Measurements from ENCODE around the gene RAD51D.

The RAD51D gene

DNA sequence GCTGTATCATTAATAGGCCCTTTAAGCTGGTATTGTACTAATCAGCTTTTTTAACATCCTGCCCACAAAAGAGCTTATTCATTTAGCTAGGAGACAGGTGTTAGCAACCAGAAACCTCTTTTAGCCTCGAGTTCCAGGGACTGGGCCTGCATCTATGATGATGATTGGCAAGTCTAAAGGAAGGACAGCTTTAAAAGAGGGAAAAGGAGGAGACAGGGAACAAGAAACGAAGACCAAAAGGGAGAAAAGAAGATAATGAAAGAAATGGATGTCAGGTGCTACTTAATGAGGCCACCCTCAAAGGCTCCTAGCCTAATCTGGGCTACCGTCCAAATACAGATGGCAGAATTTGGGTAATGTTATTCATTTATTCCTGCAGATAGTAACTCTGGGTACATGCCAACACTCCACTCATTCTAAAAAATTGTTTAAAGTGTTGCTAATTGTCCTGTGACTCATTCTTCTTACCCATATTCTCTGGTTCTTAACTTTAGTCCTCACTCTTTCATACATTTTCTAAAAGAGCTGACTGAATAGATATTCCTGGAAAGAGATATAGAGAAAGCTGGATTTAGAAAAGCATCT, 37.5 kb downstream of the RAD51D start:
- Histone ChIP-seq H3K4me3 (ENCODE audit: low read depth, low read length) (no peak overlapping the region), H3K27ac (no peak overlapping the region), H3K36me3 (replicated peaks) (no peaks in the 10 kb centered on the region), H3K27me3 (replicated peaks) (no peaks in the 10 kb centered on the region)
- peak; percentile 43 for DNase-seq
- in situ Hi-C loops (cut with HindIII; ENCODE audit: low pct_ligation_motif_present, low sequenced_read_pairs) = no loop called here
- TF ChIP-seq, protein P1, sequence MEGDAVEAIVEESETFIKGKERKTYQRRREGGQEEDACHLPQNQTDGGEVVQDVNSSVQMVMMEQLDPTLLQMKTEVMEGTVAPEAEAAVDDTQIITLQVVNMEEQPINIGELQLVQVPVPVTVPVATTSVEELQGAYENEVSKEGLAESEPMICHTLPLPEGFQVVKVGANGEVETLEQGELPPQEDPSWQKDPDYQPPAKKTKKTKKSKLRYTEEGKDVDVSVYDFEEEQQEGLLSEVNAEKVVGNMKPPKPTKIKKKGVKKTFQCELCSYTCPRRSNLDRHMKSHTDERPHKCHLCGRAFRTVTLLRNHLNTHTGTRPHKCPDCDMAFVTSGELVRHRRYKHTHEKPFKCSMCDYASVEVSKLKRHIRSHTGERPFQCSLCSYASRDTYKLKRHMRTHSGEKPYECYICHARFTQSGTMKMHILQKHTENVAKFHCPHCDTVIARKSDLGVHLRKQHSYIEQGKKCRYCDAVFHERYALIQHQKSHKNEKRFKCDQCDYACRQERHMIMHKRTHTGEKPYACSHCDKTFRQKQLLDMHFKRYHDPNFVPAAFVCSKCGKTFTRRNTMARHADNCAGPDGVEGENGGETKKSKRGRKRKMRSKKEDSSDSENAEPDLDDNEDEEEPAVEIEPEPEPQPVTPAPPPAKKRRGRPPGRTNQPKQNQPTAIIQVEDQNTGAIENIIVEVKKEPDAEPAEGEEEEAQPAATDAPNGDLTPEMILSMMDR (IDR thresholded peaks at IDR 0.05; ENCODE audit: low read depth, low read length, missing control alignments) = no peak

DNA sequence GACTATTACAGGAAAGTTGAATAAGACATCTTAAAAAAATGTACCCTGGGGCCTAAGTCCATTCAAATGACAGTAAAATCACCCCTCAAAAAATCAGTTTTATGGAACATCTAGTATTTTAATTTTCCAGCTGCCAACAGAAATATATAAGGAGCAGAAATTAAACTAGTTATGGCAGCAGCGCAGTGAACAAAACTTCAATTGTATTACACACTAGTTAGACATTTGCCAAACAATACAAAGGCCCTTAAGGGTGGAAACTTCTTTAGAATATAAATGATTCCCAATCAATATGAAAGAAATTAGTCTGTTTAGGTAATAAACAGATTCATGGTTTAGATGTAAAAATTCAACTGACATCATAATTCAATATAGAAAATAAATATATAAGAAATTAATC, 38.0 kb downstream of the RAD51D start:
- no peak for DNase-seq
- Histone ChIP-seq H3K4me3 (ENCODE audit: low read depth, low read length) (no peak overlapping the region), H3K27me3 (replicated peaks) (no peaks in the 10 kb centered on the region), H3K27ac (no peak overlapping the region), H3K36me3 (replicated peaks) (no peaks in the 10 kb centered on the region)
- TF ChIP-seq, protein P1 (IDR thresholded peaks at IDR 0.05; ENCODE audit: low read depth, low read length, missing control alignments) = no peak
- in situ Hi-C loops (cut with HindIII; ENCODE audit: low pct_ligation_motif_present, low sequenced_read_pairs) = no loop called here

DNA sequence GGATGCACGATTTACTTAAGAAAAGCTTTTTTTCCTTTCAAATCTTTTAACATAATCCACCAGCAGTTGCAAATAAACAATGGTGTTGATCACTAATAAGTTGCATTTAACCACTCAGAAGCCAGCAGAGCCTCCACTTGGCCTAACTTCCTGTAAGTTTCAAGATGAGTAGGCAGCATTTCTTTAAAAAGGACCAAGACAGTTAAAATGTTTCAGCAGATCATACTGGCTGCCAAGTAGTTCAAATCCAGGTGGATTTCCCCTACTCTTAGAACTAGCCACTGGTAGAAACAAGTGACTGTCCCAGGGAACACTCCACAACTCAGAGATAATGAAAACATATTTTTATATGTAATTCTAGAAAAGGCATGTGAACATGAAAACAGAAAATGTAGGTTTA, 39.1 kb downstream of the RAD51D start:
- Histone ChIP-seq H3K36me3 (replicated peaks) (no peaks in the 10 kb centered on the region), H3K27ac (no peak overlapping the region), H3K27me3 (replicated peaks) (no peaks in the 10 kb centered on the region), H3K4me3 (ENCODE audit: low read depth, low read length) (no peak overlapping the region)
- TF ChIP-seq, protein P1 (IDR thresholded peaks at IDR 0.05; ENCODE audit: low read depth, low read length, missing control alignments) = no peak
- no peak for DNase-seq
- in situ Hi-C loops (cut with HindIII; ENCODE audit: low pct_ligation_motif_present, low sequenced_read_pairs) = no loop called here

DNA sequence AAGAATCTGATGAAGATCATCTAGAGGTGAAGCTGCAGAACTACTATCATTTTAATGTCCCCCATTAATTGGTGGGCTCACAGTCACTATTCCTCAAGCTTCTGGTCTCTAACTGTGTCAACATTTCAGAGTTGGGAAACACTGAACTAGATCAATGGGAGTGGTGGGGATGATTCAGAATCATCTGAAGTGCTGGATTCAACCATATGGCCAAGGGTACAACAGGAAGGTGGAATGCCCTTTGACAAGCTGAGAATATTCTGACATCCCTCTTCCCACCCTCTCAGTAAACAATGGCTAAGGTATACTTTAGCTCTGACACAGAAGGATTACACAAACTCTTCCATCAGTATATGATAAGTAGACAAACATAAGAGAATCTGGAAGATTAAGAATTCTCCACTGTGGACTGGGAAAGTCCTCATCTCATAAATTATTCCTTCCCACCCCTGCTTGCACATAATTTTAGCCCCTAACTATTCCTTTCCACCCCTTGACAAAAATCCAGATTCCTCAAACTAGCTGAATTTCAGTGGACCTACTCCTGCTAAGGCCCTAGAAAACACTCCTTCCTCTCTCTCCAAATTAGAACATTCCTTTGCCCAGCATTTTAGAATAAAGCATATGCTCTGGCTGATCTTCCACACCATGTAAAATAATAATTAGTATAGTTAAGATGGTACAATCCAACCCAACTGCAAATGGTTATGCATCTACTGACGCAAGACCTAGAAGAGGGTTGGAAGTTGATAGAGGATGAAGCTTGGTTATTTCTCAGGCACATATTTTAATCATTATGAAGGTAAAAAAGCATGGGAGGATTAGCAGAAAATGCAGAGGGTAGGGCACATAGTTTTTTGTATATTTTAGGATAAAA, 39.9 kb downstream of the RAD51D start:
- Histone ChIP-seq H3K36me3 (replicated peaks) (no peaks in the 10 kb centered on the region), H3K27me3 (replicated peaks) (no peaks in the 10 kb centered on the region), H3K4me3 (ENCODE audit: low read depth, low read length) (no peak overlapping the region), H3K27ac (peak overlapping the region; percentile 3)
- TF ChIP-seq, protein P1 (IDR thresholded peaks at IDR 0.05; ENCODE audit: low read depth, low read length, missing control alignments) = no peak
- in situ Hi-C loops (cut with HindIII; ENCODE audit: low pct_ligation_motif_present, low sequenced_read_pairs) = no loop called here
- peak; percentile 4 for DNase-seq

DNA sequence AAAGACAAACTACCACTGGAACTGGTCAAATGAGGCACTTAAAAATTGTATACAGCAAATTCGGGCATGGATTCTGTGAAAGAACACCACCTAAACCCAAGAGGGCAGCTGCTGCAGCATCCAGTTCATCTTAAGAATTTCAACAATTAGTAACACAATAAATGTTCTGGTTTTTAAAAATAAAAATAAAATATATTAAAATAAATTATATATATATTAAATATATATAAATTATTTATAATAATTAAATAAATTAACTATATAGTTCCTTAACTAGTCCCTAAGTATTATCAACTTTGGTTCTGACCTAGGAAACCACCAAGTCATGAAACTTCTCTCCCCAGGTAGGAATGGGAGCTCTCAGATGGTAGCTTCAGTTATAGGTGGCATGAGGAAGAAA, 42.8 kb downstream of the RAD51D start:
- TF ChIP-seq, protein P1 (IDR thresholded peaks at IDR 0.05; ENCODE audit: low read depth, low read length, missing control alignments) = no peak
- H3K4me3 ChIP-seq (ENCODE audit: low read depth, low read length) = no peak overlapping the region
- no peaks in the 10 kb centered on the region for H3K36me3 ChIP-seq (replicated peaks)
- DNase-seq = no peak
- in situ Hi-C loops (cut with HindIII; ENCODE audit: low pct_ligation_motif_present, low sequenced_read_pairs) = no loop called here
- H3K27me3 ChIP-seq (replicated peaks) = no peaks in the 10 kb centered on the region
- no peak overlapping the region for H3K27ac ChIP-seq
